ENCODE data around the gene SLC2A11.

SLC2A11 gene

GRCh38 chr22:23827351-23827995 is 30.2 kb upstream of the SLC2A11 start:
- TF ChIP-seq, protein P1, sequence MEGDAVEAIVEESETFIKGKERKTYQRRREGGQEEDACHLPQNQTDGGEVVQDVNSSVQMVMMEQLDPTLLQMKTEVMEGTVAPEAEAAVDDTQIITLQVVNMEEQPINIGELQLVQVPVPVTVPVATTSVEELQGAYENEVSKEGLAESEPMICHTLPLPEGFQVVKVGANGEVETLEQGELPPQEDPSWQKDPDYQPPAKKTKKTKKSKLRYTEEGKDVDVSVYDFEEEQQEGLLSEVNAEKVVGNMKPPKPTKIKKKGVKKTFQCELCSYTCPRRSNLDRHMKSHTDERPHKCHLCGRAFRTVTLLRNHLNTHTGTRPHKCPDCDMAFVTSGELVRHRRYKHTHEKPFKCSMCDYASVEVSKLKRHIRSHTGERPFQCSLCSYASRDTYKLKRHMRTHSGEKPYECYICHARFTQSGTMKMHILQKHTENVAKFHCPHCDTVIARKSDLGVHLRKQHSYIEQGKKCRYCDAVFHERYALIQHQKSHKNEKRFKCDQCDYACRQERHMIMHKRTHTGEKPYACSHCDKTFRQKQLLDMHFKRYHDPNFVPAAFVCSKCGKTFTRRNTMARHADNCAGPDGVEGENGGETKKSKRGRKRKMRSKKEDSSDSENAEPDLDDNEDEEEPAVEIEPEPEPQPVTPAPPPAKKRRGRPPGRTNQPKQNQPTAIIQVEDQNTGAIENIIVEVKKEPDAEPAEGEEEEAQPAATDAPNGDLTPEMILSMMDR (IDR thresholded peaks at IDR 0.05; ENCODE audit: low read depth, low read length): no peak
- no peak for DNase-seq (ENCODE audit: extremely low read depth, low read depth)

DNA sequence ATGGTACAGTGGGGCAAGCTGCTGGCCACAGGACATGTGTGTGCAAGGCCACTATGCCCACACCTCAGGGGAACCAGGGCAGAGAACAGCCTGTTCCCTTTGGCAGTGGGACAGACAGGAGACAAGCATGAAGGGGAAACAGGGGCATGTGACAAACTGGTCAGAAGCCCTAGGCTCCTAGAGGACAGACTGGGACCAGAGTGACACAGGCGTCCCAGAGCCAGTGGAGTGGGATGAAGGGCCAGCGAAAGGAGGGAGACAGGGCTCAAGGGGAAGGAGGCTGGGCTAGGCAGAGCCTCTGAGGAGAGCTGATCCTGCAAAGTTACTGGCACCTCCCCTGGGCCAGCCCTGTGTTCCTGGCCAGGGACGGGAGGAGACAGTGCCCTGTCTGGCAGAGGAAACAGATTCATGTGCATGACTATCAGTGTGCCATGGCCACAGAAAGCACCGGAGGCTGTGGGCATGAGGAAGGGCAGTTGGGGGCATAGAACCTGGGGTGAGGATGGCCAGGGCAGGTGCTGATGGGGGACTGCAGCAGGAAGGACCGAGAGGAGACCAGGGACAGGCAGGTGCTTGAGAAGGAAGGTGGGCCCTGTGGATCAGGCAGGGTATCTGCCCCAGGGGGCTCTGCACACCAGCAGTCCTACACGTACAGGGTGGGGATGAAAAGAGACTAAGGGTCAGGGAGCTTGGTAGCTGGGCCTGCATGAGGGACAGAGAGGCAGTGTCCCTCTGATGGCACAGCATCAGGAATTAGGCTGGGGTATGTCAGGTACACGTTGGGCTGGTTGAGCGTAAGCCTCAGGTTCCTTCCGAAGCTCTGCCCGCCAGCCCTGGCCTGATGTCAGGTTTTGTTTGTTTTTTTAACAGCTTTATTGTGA is 28.6 kb upstream of the SLC2A11 start:
- DNase-seq (ENCODE audit: extremely low read depth, low read depth): no peak
- TF ChIP-seq, protein P1 (IDR thresholded peaks at IDR 0.05; ENCODE audit: low read depth, low read length): no peak

DNA sequence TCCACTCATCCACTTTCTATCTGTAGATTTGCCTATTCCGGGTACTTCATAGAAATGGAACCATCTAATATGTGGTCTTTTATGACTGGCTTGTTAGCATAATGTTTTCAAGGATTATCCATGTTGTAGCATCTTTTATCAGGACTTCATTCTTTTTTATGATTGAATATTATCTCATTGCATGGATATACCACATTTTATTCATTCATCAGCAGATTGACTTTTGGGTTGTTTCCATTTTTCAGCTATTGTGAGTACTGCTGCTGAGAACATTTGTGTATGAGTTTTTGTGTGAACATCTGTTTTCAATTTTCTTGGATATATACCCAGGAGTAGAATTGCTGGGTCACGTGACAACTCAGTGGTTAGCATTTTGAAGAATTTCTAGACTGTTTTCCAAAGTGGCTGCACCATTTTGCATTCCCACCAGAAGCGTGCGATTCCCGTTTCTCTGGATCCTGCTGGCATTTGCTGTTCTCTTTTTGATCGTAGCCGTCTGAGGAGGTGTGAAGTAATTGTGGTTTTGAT is 27.8 kb upstream of the SLC2A11 start:
- TF ChIP-seq, protein P1 (IDR thresholded peaks at IDR 0.05; ENCODE audit: low read depth, low read length): no peak
- DNase-seq (ENCODE audit: extremely low read depth, low read depth): peak; percentile 84

GRCh38 chr22:23831261-23831660 is 26.4 kb upstream of the SLC2A11 start:
- DNase-seq (ENCODE audit: extremely low read depth, low read depth): no peak
- TF ChIP-seq, protein P1 (IDR thresholded peaks at IDR 0.05; ENCODE audit: low read depth, low read length): no peak

- TF ChIP-seq, protein P1 (IDR thresholded peaks at IDR 0.05; ENCODE audit: low read depth, low read length): no peak
- no peak for DNase-seq (ENCODE audit: extremely low read depth, low read depth)
These were observed 25.9 kb upstream of the SLC2A11 start for GRCh38 chr22:23831781-23832180.

GRCh38 chr22:23832226-23833016 is 25.3 kb upstream of the SLC2A11 start:
- TF ChIP-seq, protein P1 (IDR thresholded peaks at IDR 0.05; ENCODE audit: low read depth, low read length): no peak
- DNase-seq (ENCODE audit: extremely low read depth, low read depth): no peak

Data from AG09319 (cell line).